IMR-90 (cell line): ENCODE data around the gene FOCAD. TPM values are rescaled to one million over a fixed set of nuclear protein-coding genes. Genes with fewer than 3 reads are reported as not detected.

Source experiments
- ATAC-seq: fragments of 200-7000 bp; cut with Tn5 transposase; 2 replicates; pipeline ENCODE4 v1.9.1; 2020; ENCODE audit warnings: low read depth, mild to moderate bottlenecking, moderate library complexity
- BruUV-seq: library from RNA; stranded (reverse); fragments of 400-500 nt; replicated peaks from 2 replicates; lab custom pipeline; 2021; lab: Mats Ljungman, UMichigan
- CTCF ChIA-PET: fragments of 300-600 bp; formaldehyde crosslinking; extraction: SDS; loops from one replicate; lab custom pipeline; 2021; ENCODE audit warnings: antibody characterized with exemption; lab: Yijun Ruan, JAX
- POLR2A ChIA-PET: fragments of 300-600 bp; sonication (Branson Sonifier 250); formaldehyde crosslinking; loops from one replicate; lab custom pipeline; 2022; ENCODE audit warnings: antibody characterized with exemption; ENCODE audit not compliant: unreplicated experiment; lab: Charles Lee
- DNase-seq: peaks from one replicate; pipeline ENCODE4 v3.0.0; 2013
- H2AFZ ChIP-seq: replicated peaks from 2 replicates; pipeline ENCODE3; 2013; ENCODE audit warnings: low read length, mild to moderate bottlenecking; ENCODE audit not compliant: poor library complexity
- H2AK5ac ChIP-seq: 2 replicates; pipeline ENCODE4 v1.6.1; 2013; ENCODE audit warnings: low read depth, low read length, inconsistent platforms
- H2AK9ac ChIP-seq: replicated peaks from 2 replicates; pipeline ENCODE3; 2013; ENCODE audit warnings: mild to moderate bottlenecking, low read depth, low read length, moderate library complexity; ENCODE audit not compliant: poor library complexity
- H2BK120ac ChIP-seq: 2 replicates; pipeline ENCODE4 v1.6.1; 2013; ENCODE audit warnings: low read depth, low read length, inconsistent platforms
- H2BK15ac ChIP-seq: 3 replicates; pipeline ENCODE4 v1.6.1; 2013; ENCODE audit warnings: low read depth, low read length, inconsistent platforms
- H2BK20ac ChIP-seq: 2 replicates; pipeline ENCODE4 v1.6.1; 2013; ENCODE audit warnings: low read depth, mild to moderate bottlenecking, inconsistent platforms, low read length, moderate library complexity
- H2BK5ac ChIP-seq: 2 replicates; pipeline ENCODE4 v1.6.1; 2013; ENCODE audit warnings: mild to moderate bottlenecking, low read depth, low read length, inconsistent platforms; ENCODE audit not compliant: poor library complexity, severe bottlenecking
- H3K14ac ChIP-seq: replicated peaks from 2 replicates; pipeline ENCODE4 v1.6.1; 2013; ENCODE audit warnings: low read depth, low read length, inconsistent platforms
- H3K18ac ChIP-seq: 2 replicates; pipeline ENCODE4 v1.6.1; 2013; ENCODE audit warnings: low read depth, low read length, control low read depth
- H3K23ac ChIP-seq: 2 replicates; pipeline ENCODE4 v1.6.1; 2013; ENCODE audit warnings: low read depth, low read length, inconsistent platforms
- H3K27ac ChIP-seq: 2 replicates; pipeline ENCODE4 v1.5.1; 2013; ENCODE audit warnings: mild to moderate bottlenecking, control low read depth, low read length; ENCODE audit not compliant: insufficient read depth
- H3K27me3 ChIP-seq: 2 replicates; pipeline ENCODE4 v1.6.1; 2013; ENCODE audit warnings: low read length; ENCODE audit not compliant: control insufficient read depth, insufficient read depth
- H3K36me3 ChIP-seq: 2 replicates; pipeline ENCODE4 v1.6.1; 2013; ENCODE audit warnings: low read length, mixed read lengths; ENCODE audit not compliant: control insufficient read depth, insufficient read depth
- H3K4ac ChIP-seq: 2 replicates; pipeline ENCODE4 v1.6.1; 2013; ENCODE audit warnings: low read depth, low read length, inconsistent platforms
- H3K4me1 ChIP-seq: 2 replicates; pipeline ENCODE4 v1.6.1; 2013; ENCODE audit warnings: low read length, mixed read lengths; ENCODE audit not compliant: control insufficient read depth, insufficient read depth
- H3K4me2 ChIP-seq: 2 replicates; pipeline ENCODE4 v1.6.1; 2013; ENCODE audit warnings: low read depth, mild to moderate bottlenecking, control low read depth, low read length, moderate library complexity
- H3K4me3 ChIP-seq: 2 replicates; pipeline ENCODE4 v1.5.1; 2013; ENCODE audit warnings: low read depth, mild to moderate bottlenecking, control low read depth, low read length, moderate library complexity; ENCODE audit not compliant: insufficient read depth
- H3K56ac ChIP-seq: 2 replicates; pipeline ENCODE4 v1.6.1; 2013; ENCODE audit warnings: low read length, inconsistent platforms; ENCODE audit not compliant: insufficient read depth; ENCODE audit errors: extremely low read depth
- H3K79me1 ChIP-seq, 2 experiments: 2 replicates each; pipeline ENCODE4 v1.6.1; 2013; ENCODE audit warnings: low read length in 2 of 2, inconsistent platforms in 1 of 2, low read depth in 1 of 2
- H3K9ac ChIP-seq: 2 replicates; pipeline ENCODE4 v1.6.1; 2013; ENCODE audit warnings: low read depth, low read length, control low read depth
- H3K9me1 ChIP-seq: 2 replicates; pipeline ENCODE4 v1.6.1; 2013; ENCODE audit warnings: low read length, inconsistent platforms; ENCODE audit not compliant: insufficient read depth
- H3K9me3 ChIP-seq: 2 replicates; pipeline ENCODE4 v1.6.1; 2013; ENCODE audit warnings: low read length; ENCODE audit not compliant: control insufficient read depth, insufficient read depth
- H4K20me1 ChIP-seq: 2 replicates; pipeline ENCODE4 v1.6.1; 2013; ENCODE audit warnings: low read length, inconsistent platforms; ENCODE audit not compliant: insufficient read depth
- H4K5ac ChIP-seq: 2 replicates; pipeline ENCODE4 v1.6.1; 2013; ENCODE audit warnings: mild to moderate bottlenecking, low read depth, low read length, control low read depth
- H4K8ac ChIP-seq, 2 experiments: 2 replicates each; pipeline ENCODE4 v1.6.1; 2013; ENCODE audit warnings: low read depth in 2 of 2, low read length in 2 of 2, control low read depth in 1 of 2, inconsistent platforms in 1 of 2
- H4K91ac ChIP-seq: 2 replicates; pipeline ENCODE4 v1.6.1; 2013; ENCODE audit warnings: low read depth, low read length, inconsistent platforms; ENCODE audit not compliant: insufficient read depth
- CEBPB ChIP-seq: IDR thresholded peaks from 2 replicates; pipeline ENCODE4 v1.6.1; 2012; ENCODE audit warnings: low read depth, low read length, improper control_type of control experiment
- FOS ChIP-seq: fragments of 150-350 bp; IDR thresholded peaks from 2 replicates; pipeline ENCODE4 v1.6.1; 2016; ENCODE audit warnings: low read depth, low read length
- MAFK ChIP-seq: IDR thresholded peaks from 2 replicates; pipeline ENCODE4 v1.6.1; 2012; ENCODE audit warnings: low read depth, low read length, improper control_type of control experiment
- MXI1 ChIP-seq: IDR thresholded peaks from 2 replicates; pipeline ENCODE4 v1.6.1; 2012; ENCODE audit warnings: low read depth, mild to moderate bottlenecking, low read length, moderate library complexity, borderline replicate concordance
- USF2 ChIP-seq: fragments of 150-350 bp; IDR thresholded peaks from 2 replicates; pipeline ENCODE4 v1.6.1; 2017; ENCODE audit warnings: mild to moderate bottlenecking, antibody characterized with exemption, low read length, low read depth
- WGBS, 2 experiments: methylation state at CpG; one replicate each; pipeline versions ENCODE4 v1.1.5 to v1.1.7; 2013; ENCODE audit warnings: missing lambda C conversion rate in 2 of 2; ENCODE audit not compliant: insufficient read length in 1 of 2; ENCODE audit errors: extremely low coverage in 2 of 2; 5-methylcytosine and 5-hydroxymethylcytosine counted together
- dilution Hi-C: fragments of 300-500 bp; cut with HindIII; formaldehyde crosslinking; loops from one replicate; pipeline ENCODE4 v1.14.3; 2018; ENCODE audit warnings: low sequenced_read_pairs; ENCODE audit not compliant: unreplicated experiment
- in situ Hi-C: fragments of 300-500 bp; cut with MboI; formaldehyde crosslinking; loops from 3 replicates; pipeline ENCODE4 v1.14.3; 2019; ENCODE audit warnings: low sequenced_read_pairs, inconsistent platforms, mixed read lengths
- intact Hi-C: fragments of 100-400 bp; cut with micrococcal nuclease; formaldehyde crosslinking; loops from 2 replicates; pipeline ENCODE4 v1.10.0; 2022
- polyA plus RNA-seq, 3 experiments: library from polyadenylated mRNA; depleted of rRNA; stranded (reverse); fragments of >200 nt; gene quantifications; 2 replicates each; pipeline ENCODE4 v1.2.3, GENCODE V29; 2012; ENCODE audit warnings: low replicate concordance in 1 of 3
- total RNA-seq: library from RNA; depleted of rRNA; stranded (reverse); fragments of >200 nt; gene quantifications from 2 replicates; pipeline ENCODE4 v1.2.3, GENCODE V29; 2012
- TF ChIP-seq, protein P1 (sequence below): conservative IDR thresholded peaks from 2 replicates; pipeline ENCODE4 v1.5.1; 2012; ENCODE audit warnings: mild to moderate bottlenecking, low read depth, low read length, improper control_type of control experiment

The FOCAD gene
- total and polyA plus RNA-seq, 2 of the 4 experiments (the other 2 are of a cell fraction): 28.8 to 91.2 TPM

GRCh38 chr9:20689833-20690232, 5.8 kb downstream of the FOCAD start:
- ChIA-PET POLR2A (interaction anchor here (0.6 kb wide), 1 partner anchor 13 kb away, joined by 3 read pairs; no protein-coding TSS in a partner anchor), CTCF (no interaction called here)
- BruUV-seq: no TSS peak
- in situ Hi-C loops: no loop called here
- H3K4me2 ChIP-seq: no peak overlapping the region
- no peak overlapping the region for H2BK20ac ChIP-seq
- H3K18ac ChIP-seq: no peak overlapping the region
- H3K9ac ChIP-seq: no peak overlapping the region
- peaks cover 25 to 53% of the 10 kb centered on the region in 2 experiments for H3K79me1 ChIP-seq
- H3K27me3 ChIP-seq: no peaks in the 10 kb centered on the region
- no peak overlapping the region for H2AK9ac ChIP-seq
- H3K14ac ChIP-seq: no peak overlapping the region
- ATAC-seq (no peak), DNase-seq (no peak)
- 0 out of 2 replicates have a peak overlapping the region, but pooled peaks have one; percentile 3 for H3K56ac ChIP-seq
- H2AFZ ChIP-seq: no peak overlapping the region
- H4K91ac ChIP-seq: no peak overlapping the region
- WGBS, 2 experiments: 100% methylated on average over 1 of the region's 2 CpGs; no CpG with 5 or more reads in 1 of the 2 experiments
- no peaks in the 10 kb centered on the region for H3K36me3 ChIP-seq
- no peak overlapping the region for H4K8ac ChIP-seq
- no peak for TF ChIP-seq USF2
- TF ChIP-seq FOS: no peak
- TF ChIP-seq, protein P1, sequence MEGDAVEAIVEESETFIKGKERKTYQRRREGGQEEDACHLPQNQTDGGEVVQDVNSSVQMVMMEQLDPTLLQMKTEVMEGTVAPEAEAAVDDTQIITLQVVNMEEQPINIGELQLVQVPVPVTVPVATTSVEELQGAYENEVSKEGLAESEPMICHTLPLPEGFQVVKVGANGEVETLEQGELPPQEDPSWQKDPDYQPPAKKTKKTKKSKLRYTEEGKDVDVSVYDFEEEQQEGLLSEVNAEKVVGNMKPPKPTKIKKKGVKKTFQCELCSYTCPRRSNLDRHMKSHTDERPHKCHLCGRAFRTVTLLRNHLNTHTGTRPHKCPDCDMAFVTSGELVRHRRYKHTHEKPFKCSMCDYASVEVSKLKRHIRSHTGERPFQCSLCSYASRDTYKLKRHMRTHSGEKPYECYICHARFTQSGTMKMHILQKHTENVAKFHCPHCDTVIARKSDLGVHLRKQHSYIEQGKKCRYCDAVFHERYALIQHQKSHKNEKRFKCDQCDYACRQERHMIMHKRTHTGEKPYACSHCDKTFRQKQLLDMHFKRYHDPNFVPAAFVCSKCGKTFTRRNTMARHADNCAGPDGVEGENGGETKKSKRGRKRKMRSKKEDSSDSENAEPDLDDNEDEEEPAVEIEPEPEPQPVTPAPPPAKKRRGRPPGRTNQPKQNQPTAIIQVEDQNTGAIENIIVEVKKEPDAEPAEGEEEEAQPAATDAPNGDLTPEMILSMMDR: no peak
- TF ChIP-seq MXI1: no peak
- no peak for TF ChIP-seq MAFK
- no peak for TF ChIP-seq CEBPB
- H2AK5ac ChIP-seq: no peak overlapping the region
- intact Hi-C loops: no loop called here
- H2BK15ac ChIP-seq: no peak overlapping the region
- no peaks in the 10 kb centered on the region for H3K9me3 ChIP-seq
- H2BK5ac ChIP-seq: no peak overlapping the region
- 0 out of 2 replicates have a peak, but pooled peaks cover 5% of the 10 kb centered on the region for H3K9me1 ChIP-seq
- no peak overlapping the region for H3K4ac ChIP-seq
- H4K5ac ChIP-seq: no peak overlapping the region
- peaks cover 15% of the 10 kb centered on the region; the same call in 1 of the 2 replicates for H4K20me1 ChIP-seq
- no peak overlapping the region for H2BK120ac ChIP-seq
- no peak overlapping the region for H3K27ac ChIP-seq
- H3K4me3 ChIP-seq: no peak overlapping the region
- dilution Hi-C loops: no loop called here
- H3K23ac ChIP-seq: no peak overlapping the region
- H3K4me1 ChIP-seq: peaks cover 3% of the 10 kb centered on the region; the same call in 1 of the 2 replicates
